K562 (cell line): ENCODE data around the gene CNOT1. TPM values are rescaled to one million over a fixed set of nuclear protein-coding genes. Genes with fewer than 3 reads are reported as not detected.

ENCODE experiments used
- ATAC-seq: fragments of 200-7000 bp; cut with Tn5 transposase; 3 replicates; pipeline ENCODE4 v1.9.1; 2020; ENCODE audit warnings: moderate library complexity
- BruUV-seq: library from RNA; stranded (reverse); fragments of 400-500 nt; replicated peaks from 2 replicates; lab custom pipeline; 2021; lab: Mats Ljungman, UMichigan
- CTCF ChIA-PET: fragments of 300-600 bp; formaldehyde crosslinking; extraction: SDS; loops from one replicate; lab custom pipeline; 2021; ENCODE audit warnings: low intra/inter-chr PET ratio; lab: Yijun Ruan, JAX
- POLR2A ChIA-PET: fragments of 300-600, 350-650 bp; sonication (Branson Sonifier 250); formaldehyde crosslinking; extraction: SDS; loops from one replicate; lab custom pipeline; 2021; ENCODE audit warnings: antibody characterized with exemption, inconsistent platforms; lab: Yijun Ruan, JAX
- DNase-seq, 4 experiments: peaks; one replicate each; pipeline versions ENCODE4 v3.0.0 to v3.0.0-alpha.2; 2011 to 2018; ENCODE audit warnings: low spot score in 3 of 4, mixed read lengths in 3 of 4; ENCODE audit errors: extremely low read depth in 1 of 4
- FAIRE-seq: peaks from 2 replicates; lab custom pipeline; 2011; peaks lifted over from hg19 to GRCh38; lab: Jason Lieb, UNC
- H2AFZ ChIP-seq: 2 replicates; pipeline ENCODE4 v1.6.0; 2011; ENCODE audit warnings: low read depth, low read length, control low read depth, inconsistent platforms
- H3K27ac ChIP-seq: fragments of 200-600 bp; 3 replicates; pipeline ENCODE4 v1.8.0; 2011; ENCODE audit warnings: low read depth, mild to moderate bottlenecking, control low read depth, inconsistent platforms, low read length, moderate library complexity, mixed read lengths; ENCODE audit errors: extremely low read depth
- H3K27me3 ChIP-seq, 2 experiments: fragments of 300-600 bp in 1 of 2; 2 replicates in 1 of 2; 3 replicates in 1 of 2; pipeline versions ENCODE4 v1.6.0 to v1.8.0; 2011; ENCODE audit warnings: inconsistent platforms in 2 of 2, low read length in 2 of 2, mild to moderate bottlenecking in 1 of 2, mixed read lengths in 1 of 2, moderate library complexity in 1 of 2; ENCODE audit not compliant: control insufficient read depth in 2 of 2, insufficient read depth in 2 of 2
- H3K36me3 ChIP-seq: fragments of 300-600 bp; 3 replicates; pipeline ENCODE4 v1.8.0; 2011; ENCODE audit warnings: mild to moderate bottlenecking, low read length, inconsistent platforms; ENCODE audit not compliant: control insufficient read depth, insufficient read depth
- H3K4me1 ChIP-seq, 2 experiments: fragments of 200-600 bp in 1 of 2; replicated peaks in 1 of 2; 2 replicates in 1 of 2; 3 replicates in 1 of 2; pipeline versions ENCODE4 v1.5.1 to v1.8.0; 2011; ENCODE audit warnings: inconsistent platforms in 2 of 2, low read length in 2 of 2, mild to moderate bottlenecking in 1 of 2, mixed read lengths in 1 of 2, moderate library complexity in 1 of 2; ENCODE audit not compliant: control insufficient read depth in 2 of 2, insufficient read depth in 2 of 2
- H3K4me2 ChIP-seq: 2 replicates; pipeline ENCODE4 v1.6.1; 2011; ENCODE audit warnings: low read length, control low read depth, inconsistent platforms, mixed read lengths; ENCODE audit not compliant: insufficient read depth
- H3K4me3 ChIP-seq: fragments of 200-600 bp; sonication (generic), shearing (Covaris generic); 2 replicates; pipeline ENCODE4 v1.5.1; 2016; ENCODE audit warnings: control low read depth, inconsistent platforms
- H3K79me2 ChIP-seq: fragments of 200-600 bp; 3 replicates; pipeline ENCODE4 v1.8.0; 2011; ENCODE audit warnings: low read length, inconsistent platforms; ENCODE audit not compliant: control insufficient read depth, insufficient read depth
- H3K9ac ChIP-seq, 2 experiments: 2 replicates each; pipeline versions ENCODE4 v1.6.0 to v1.6.1; 2011; ENCODE audit warnings: low read depth in 2 of 2, low read length in 2 of 2, control low read depth in 1 of 2, inconsistent platforms in 1 of 2, mild to moderate bottlenecking in 1 of 2, mixed read lengths in 1 of 2; ENCODE audit not compliant: insufficient read depth in 1 of 2
- H3K9me1 ChIP-seq: one replicate; pipeline ENCODE4 v1.6.0; 2011; ENCODE audit warnings: inconsistent platforms, mild to moderate bottlenecking, low read length, moderate library complexity; ENCODE audit not compliant: control insufficient read depth, insufficient read depth
- H3K9me3 ChIP-seq: replicated peaks from 2 replicates; pipeline ENCODE4 v1.5.1; 2011; ENCODE audit warnings: low read depth, low read length, inconsistent platforms; ENCODE audit not compliant: control insufficient read depth, insufficient read depth
- H4K20me1 ChIP-seq: replicated peaks from 2 replicates; pipeline ENCODE4 v1.6.1; 2011; ENCODE audit warnings: low read length, inconsistent platforms, mixed read lengths; ENCODE audit not compliant: control insufficient read depth, insufficient read depth
- CSDE1 ChIP-seq, 2 experiments: fragments of 450-650 bp; IDR thresholded peaks; 2 replicates each; pipeline ENCODE4 v1.6.1; 2016; ENCODE audit warnings: mild to moderate bottlenecking in 1 of 2
- NCOA1 ChIP-seq: fragments of 450-650 bp; IDR thresholded peaks from 2 replicates; pipeline ENCODE4 v1.6.1; 2016; ENCODE audit warnings: low read depth
- TAF7 ChIP-seq: fragments of 450-650 bp; IDR thresholded peaks from 2 replicates; pipeline ENCODE4 v1.6.1; 2016; ENCODE audit warnings: missing genetic modification characterization, missing compliant biosample characterization
- ZFP30 ChIP-seq: fragments of 250-450 bp; sonication (Bioruptor Pico); IDR thresholded peaks from 2 replicates; pipeline ENCODE4 v1.8.0; 2022; ENCODE audit warnings: moderate library complexity, mild to moderate bottlenecking, inconsistent platforms, borderline replicate concordance
- WGBS: fragments of 100-300 bp; shearing (Covaris generic); methylation state at CpG from one replicate; pipeline ENCODE4 v1.1.6; 2016; ENCODE audit warnings: low coverage, mixed read lengths; ENCODE audit not compliant: insufficient coverage; ENCODE audit errors: missing lambda C conversion rate; 5-methylcytosine and 5-hydroxymethylcytosine counted together
- in situ Hi-C: fragments of 300-500 bp; cut with MboI; formaldehyde crosslinking; loops from 4 replicates; pipeline ENCODE4 v1.15.0; 2018; ENCODE audit warnings: inconsistent platforms, mixed read lengths
- intact Hi-C: fragments of 100-400 bp; cut with micrococcal nuclease; formaldehyde crosslinking; loops from 2 replicates; pipeline ENCODE4 v1.14.2; 2022
- polyA plus RNA-seq, 8 experiments: library from polyadenylated mRNA; depleted of rRNA in 4 of 8; stranded (reverse) in 5 of 8; unstranded in 3 of 8; fragments of >200 nt; fragmentation: Nextera tagmentation in 2 of 8; fragmentation: Illumina TruSeq in 1 of 8; extraction: Ambion mirVana in 2 of 8; extraction: Trizol in 1 of 8; gene quantifications; 2 replicates each; pipeline versions ENCODE4 v1.2.1 to v1.2.3, GENCODE V29; 2011 to 2014; ENCODE audit warnings: inconsistent platforms in 1 of 8, missing spikeins in 1 of 8
- total RNA-seq, 7 experiments: library from RNA; depleted of rRNA in 6 of 7; stranded (reverse); fragments of >200 nt in 6 of 7; fragmentation: Illumina TruSeq in 2 of 7; extraction: Trizol in 2 of 7; gene quantifications; 2 replicates each; pipeline versions ENCODE4 v1.2.1 to v1.2.3, GENCODE V29; 2011 to 2021; ENCODE audit warnings: low replicate concordance in 1 of 7

Gene CNOT1
- total and polyA plus RNA-seq, 9 of the 15 experiments (the other 6 are each of a cell fraction or from before 2014, with no cell fraction given), result 110 to 270 (median 220) TPM

DNA sequence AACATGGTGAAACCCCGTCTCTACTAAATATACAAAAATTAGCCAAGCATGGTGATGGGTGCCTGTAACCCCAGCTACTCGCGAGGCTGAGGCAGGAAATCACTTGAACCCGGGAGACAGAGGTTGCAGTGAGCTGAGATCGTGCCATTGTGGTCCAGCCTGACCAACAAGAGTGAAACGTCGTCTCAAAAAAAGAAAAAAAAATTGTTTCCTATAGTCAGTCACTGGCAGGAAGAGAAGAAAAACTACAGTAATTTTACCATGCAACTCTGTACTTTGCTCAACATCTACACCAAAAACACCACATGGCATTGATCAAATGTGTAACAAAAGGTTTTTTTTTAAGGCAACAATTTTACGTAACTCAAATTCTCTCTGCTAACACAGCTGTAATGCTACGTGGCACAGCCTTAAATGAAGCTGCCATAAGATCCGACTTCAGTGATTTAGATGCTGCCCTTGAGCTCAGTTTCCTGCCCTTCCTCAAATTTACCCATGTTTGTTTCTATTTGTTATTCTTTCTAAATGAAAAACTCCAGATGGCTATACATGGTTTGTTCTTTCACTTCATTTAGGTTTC is 40.2 kb downstream of the CNOT1 start:
- CTCF ChIA-PET, result no interaction called here
- Histone ChIP-seq H2AFZ (no peak overlapping the region), H4K20me1 (no peaks in the 10 kb centered on the region), H3K79me2 (peaks cover 44% of the 10 kb centered on the region; the same call in 2 of the 3 replicates), H3K4me3 (no peak overlapping the region), H3K27ac (no peak overlapping the region), H3K9me3 (no peaks in the 10 kb centered on the region), H3K9me1 (no peaks in the 10 kb centered on the region), H3K36me3 (peaks cover 93% of the 10 kb centered on the region), H3K4me2 (no peak overlapping the region), H3K9ac (no peak overlapping the region), H3K4me1 (no peaks in the 10 kb centered on the region), H3K27me3 (no peaks in the 10 kb centered on the region)
- TF ChIP-seq CSDE1 (IDR thresholded peaks at IDR 0.05), result no peak
- TF ChIP-seq ZFP30 (CRISPR knock-in tag), result no peak
- TF ChIP-seq TAF7, result no peak
- DNase-seq (no peak), ATAC-seq (no peak), FAIRE-seq (no peak)
- POLR2A ChIA-PET, result interaction anchor here (0.7 to 2.0 kb wide), 2 partner anchors 11 to 73 kb away, joined by 3 to 4 read pairs; no protein-coding TSS in a partner anchor
- WGBS, result 92% methylated on average over 10 of the region's 10 CpGs
- in situ Hi-C loops, result no loop called here
- intact Hi-C loops, result no loop called here
- no TSS peak for BruUV-seq

DNA sequence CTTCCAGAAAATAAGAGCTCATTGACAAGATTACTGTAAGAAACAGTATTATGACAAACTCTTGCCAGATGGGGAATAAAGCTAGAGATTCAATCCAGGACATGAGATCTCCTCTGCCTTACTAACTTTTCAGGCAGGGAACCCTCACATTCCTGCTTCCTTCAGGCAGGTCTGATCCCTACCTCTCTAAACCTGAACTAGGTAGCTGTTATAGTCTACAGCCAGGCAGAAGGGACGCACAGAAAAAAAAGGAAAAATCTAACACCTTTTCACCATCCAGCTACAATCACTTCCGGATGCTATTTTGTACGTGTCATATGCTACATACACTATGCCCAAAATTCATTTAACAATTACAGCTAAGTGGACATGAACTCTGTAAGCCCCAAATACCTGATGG is 41.2 kb downstream of the CNOT1 start:
- 97% methylated on average over 3 of the region's 3 CpGs for whole genome bisulfite sequencing
- CTCF ChIA-PET, result interaction anchor here (0.6 kb wide), 1 partner anchor 50 kb away, joined by 3 read pairs; no protein-coding TSS in a partner anchor
- H2AFZ ChIP-seq, result no peak overlapping the region
- no peak overlapping the region for H3K4me3 ChIP-seq
- H3K79me2 ChIP-seq, result peaks cover 40% of the 10 kb centered on the region; the same call in 2 of the 3 replicates
- no peak for TF ChIP-seq NCOA1
- no peak for DNase-seq
- in situ Hi-C loops (no loop called here), intact Hi-C loops (no loop called here)
- no peak overlapping the region for H3K27ac ChIP-seq
- no peaks in the 10 kb centered on the region for H3K4me1 ChIP-seq
- ATAC-seq, result no peak
- no peaks in the 10 kb centered on the region for H3K9me3 ChIP-seq
- no peaks in the 10 kb centered on the region for H4K20me1 ChIP-seq
- FAIRE-seq, result no peak
- no peaks in the 10 kb centered on the region for H3K9me1 ChIP-seq
- no peak overlapping the region for H3K4me2 ChIP-seq
- H3K27me3 ChIP-seq, result no peaks in the 10 kb centered on the region
- H3K36me3 ChIP-seq, result peaks cover 93% of the 10 kb centered on the region
- H3K9ac ChIP-seq, result no peak overlapping the region
- POLR2A ChIA-PET, result interaction anchor here (0.5 to 1.4 kb wide), 6 partner anchors 11 to 90 kb away, joined by 3 to 4 read pairs (median 3); no protein-coding TSS in a partner anchor
- BruUV-seq, result no TSS peak
